ENCODE results near the gene MLLT1. TPM values are rescaled to one million over a fixed set of nuclear protein-coding genes. Genes with fewer than 3 reads are reported as not detected.
A peak's percentile ranks its signal among the peaks of the same experiment; 100 is the strongest.

MLLT1 gene
- total RNA-seq, 1 experiment from 2014 or later, result 54.9 TPM

DNA sequence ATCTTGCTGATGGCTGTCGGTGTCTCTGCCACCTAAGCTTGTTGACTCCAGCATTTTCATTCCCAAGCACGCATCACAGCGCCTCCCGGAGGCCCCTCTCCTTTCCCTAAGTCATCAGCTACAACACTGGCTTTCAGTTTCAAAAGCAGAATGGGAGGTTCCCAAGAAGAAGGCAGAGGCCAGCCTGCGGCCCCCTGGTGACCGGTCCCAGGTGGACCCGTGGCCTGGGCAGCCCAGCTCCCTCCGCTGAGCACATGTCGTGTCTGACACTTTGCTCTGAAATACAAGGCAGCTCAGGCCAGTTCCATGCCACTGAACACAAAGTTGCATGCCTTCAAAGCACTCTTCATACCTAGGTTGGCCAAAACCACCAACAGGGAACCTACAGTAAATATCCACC lies 8.5 kb downstream of the MLLT1 start:
- no CpG with 5 or more reads among the region's 9 CpGs for WGBS (ENCODE audit: extremely low coverage, insufficient read length, low lambda C conversion rate)
- Histone ChIP-seq H2BK20ac (ENCODE audit: low read depth, low read length, poor library complexity, severe bottlenecking) (no peak overlapping the region), H2AK5ac (ENCODE audit: insufficient read length, low read length) (no peak overlapping the region), H3K14ac (ENCODE audit: insufficient read depth, low read length) (no peak overlapping the region), H2BK5ac (ENCODE audit: insufficient read length, low read length) (no peak overlapping the region), H3K9ac (ENCODE audit: extremely low read depth, insufficient read length, low read length) (no peak overlapping the region), H3K27me3 (ENCODE audit: insufficient read depth, low read length) (no peaks in the 10 kb centered on the region), H2BK120ac (ENCODE audit: low read depth, low read length, poor library complexity, severe bottlenecking) (no peak overlapping the region), H3K23me2 (ENCODE audit: insufficient read length, low read depth, low read length, poor library complexity, severe bottlenecking) (no peaks in the 10 kb centered on the region), H3T11ph (ENCODE audit: low read length) (no peak overlapping the region), H3K23ac (ENCODE audit: insufficient read length, low read depth, low read length) (no peak overlapping the region), H3K79me2 (ENCODE audit: insufficient read depth, low read length) (peaks cover 36% of the 10 kb centered on the region; the same call in 1 of the 2 replicates), H3K4me1 (ENCODE audit: insufficient read depth, low read length) (peaks cover 6% of the 10 kb centered on the region; the same call in 1 of the 2 replicates), H3K27ac (ENCODE audit: insufficient read length, low read depth, low read length) (no peak overlapping the region), H4K91ac (ENCODE audit: insufficient read length, low read depth, low read length) (no peak overlapping the region), H3K4ac (ENCODE audit: low read depth, low read length) (no peak overlapping the region), H3K18ac (ENCODE audit: insufficient read length, low read depth, low read length) (no peak overlapping the region), H2BK12ac (ENCODE audit: insufficient read length, low read depth, low read length) (no peak overlapping the region), H3K4me2 (ENCODE audit: insufficient read depth, insufficient read length, low read length) (no peak overlapping the region), H3K56ac (ENCODE audit: insufficient read length, low read depth, low read length) (no peak overlapping the region), H3K79me1 (ENCODE audit: insufficient read depth, low read depth, low read length, poor library complexity, severe bottlenecking) (peaks cover 13% of the 10 kb centered on the region), H4K8ac (replicated peaks; ENCODE audit: insufficient read length, low read depth, low read length) (no peak overlapping the region), H4K20me1 (ENCODE audit: control insufficient read depth, insufficient read depth, insufficient read length) (no peaks in the 10 kb centered on the region), H4K5ac (ENCODE audit: insufficient read length, low read depth, low read length) (no peak overlapping the region), H2AFZ (ENCODE audit: low read length) (no peak overlapping the region), H2BK15ac (ENCODE audit: low read depth, low read length) (no peak overlapping the region), H3K9me3 (ENCODE audit: control insufficient read depth, low read depth, low read length) (no peaks in the 10 kb centered on the region)
- Mint-ChIP-seq H3K36me3 (ENCODE audit: insufficient read depth in 1 of 3, low read depth in 3 of 3) (peaks cover 25 to 45% (median 45%) of the 10 kb centered on the region in 3 experiments; a peak in 6 of 7 replicates), H3K9me3 (no peaks in the 10 kb centered on the region), H3K27me3 (ENCODE audit: low read depth) (no peaks in the 10 kb centered on the region), H3K4me3 (no peak overlapping the region; a peak in 1 of 5 replicates), H3K4me1 (peaks cover 47 to 55% of the 10 kb centered on the region in 2 experiments), H3K27ac (peak overlapping the region; percentile 90 to 94 (median 91); a peak in 5 of 7 replicates)
- TF ChIP-seq, protein P1, sequence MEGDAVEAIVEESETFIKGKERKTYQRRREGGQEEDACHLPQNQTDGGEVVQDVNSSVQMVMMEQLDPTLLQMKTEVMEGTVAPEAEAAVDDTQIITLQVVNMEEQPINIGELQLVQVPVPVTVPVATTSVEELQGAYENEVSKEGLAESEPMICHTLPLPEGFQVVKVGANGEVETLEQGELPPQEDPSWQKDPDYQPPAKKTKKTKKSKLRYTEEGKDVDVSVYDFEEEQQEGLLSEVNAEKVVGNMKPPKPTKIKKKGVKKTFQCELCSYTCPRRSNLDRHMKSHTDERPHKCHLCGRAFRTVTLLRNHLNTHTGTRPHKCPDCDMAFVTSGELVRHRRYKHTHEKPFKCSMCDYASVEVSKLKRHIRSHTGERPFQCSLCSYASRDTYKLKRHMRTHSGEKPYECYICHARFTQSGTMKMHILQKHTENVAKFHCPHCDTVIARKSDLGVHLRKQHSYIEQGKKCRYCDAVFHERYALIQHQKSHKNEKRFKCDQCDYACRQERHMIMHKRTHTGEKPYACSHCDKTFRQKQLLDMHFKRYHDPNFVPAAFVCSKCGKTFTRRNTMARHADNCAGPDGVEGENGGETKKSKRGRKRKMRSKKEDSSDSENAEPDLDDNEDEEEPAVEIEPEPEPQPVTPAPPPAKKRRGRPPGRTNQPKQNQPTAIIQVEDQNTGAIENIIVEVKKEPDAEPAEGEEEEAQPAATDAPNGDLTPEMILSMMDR (conservative IDR thresholded peaks at IDR 0.05), result peak; percentile 54
- DNase-seq, result peak; percentile 55
